Measurements from ENCODE around the gene EN1.

Gene EN1

GRCh38 chr2:118843483-118844132, 3.8 kb downstream of the EN1 start:
- Histone ChIP-seq H3K27me3 (replicated peaks; ENCODE audit: control insufficient read depth, insufficient read depth, low read length, poor library complexity, severe bottlenecking) (peaks cover 67% of the 10 kb centered on the region), H3K27ac (ENCODE audit: insufficient read depth, low read length, poor library complexity, severe bottlenecking) (no peak overlapping the region), H3K4me1 (ENCODE audit: control insufficient read depth, insufficient read depth, low read length, poor library complexity, severe bottlenecking) (peaks cover 26% of the 10 kb centered on the region), H3K4me3 (ENCODE audit: insufficient read depth, low read depth, low read length, poor library complexity, severe bottlenecking) (no peak overlapping the region), H3K9me3 (ENCODE audit: control insufficient read depth, low read length) (no peaks in the 10 kb centered on the region), H3K36me3 (ENCODE audit: control insufficient read depth, insufficient read depth, low read length) (no peaks in the 10 kb centered on the region)
- no peak for DNase-seq

DNA sequence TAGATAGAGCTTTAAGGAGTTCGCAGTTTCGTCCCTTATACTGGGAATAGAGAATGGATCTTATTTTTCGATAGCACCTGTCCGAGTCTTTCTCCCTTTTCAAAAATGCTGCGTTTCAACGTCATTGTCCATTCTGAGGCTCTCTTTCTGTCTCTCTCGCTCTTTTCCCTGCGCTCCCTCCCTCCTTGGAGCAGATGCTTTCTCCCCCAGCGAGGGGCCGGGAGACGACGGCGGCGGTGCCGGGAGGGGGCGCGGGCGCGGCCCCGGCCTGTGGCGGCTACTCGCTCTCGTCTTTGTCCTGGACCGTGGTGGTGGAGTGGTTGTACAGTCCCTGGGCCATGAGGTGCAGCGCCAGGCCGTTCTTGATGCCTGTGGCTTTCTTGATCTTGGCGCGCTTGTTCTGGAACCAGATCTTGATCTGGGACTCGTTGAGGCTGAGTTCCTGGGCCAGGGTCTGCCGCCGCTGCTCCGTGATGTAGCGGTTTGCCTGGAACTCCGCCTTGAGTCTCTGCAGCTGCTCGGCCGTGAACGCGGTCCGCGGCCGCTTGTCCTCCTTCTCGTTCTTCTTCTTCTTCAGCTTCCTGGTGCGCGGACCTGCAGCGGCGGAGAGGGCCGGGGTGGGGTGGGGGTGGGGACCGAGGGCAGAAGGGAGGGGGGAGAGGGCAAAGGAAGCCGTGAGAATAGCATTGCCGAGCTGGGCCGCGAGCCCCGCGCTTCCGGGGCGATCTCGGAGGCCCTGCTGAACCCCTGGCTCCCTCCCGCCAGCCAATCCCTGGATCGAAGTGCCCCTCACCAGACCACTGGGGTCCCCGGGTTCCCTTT, 4.6 kb downstream of the EN1 start:
- Histone ChIP-seq H3K4me3 (ENCODE audit: insufficient read depth, low read depth, low read length, poor library complexity, severe bottlenecking) (peak overlapping the region; percentile 55), H3K36me3 (ENCODE audit: control insufficient read depth, insufficient read depth, low read length) (no peaks in the 10 kb centered on the region), H3K4me1 (ENCODE audit: control insufficient read depth, insufficient read depth, low read length, poor library complexity, severe bottlenecking) (peaks cover 24% of the 10 kb centered on the region), H3K9me3 (ENCODE audit: control insufficient read depth, low read length) (no peaks in the 10 kb centered on the region), H3K27me3 (replicated peaks; ENCODE audit: control insufficient read depth, insufficient read depth, low read length, poor library complexity, severe bottlenecking) (peaks cover 63% of the 10 kb centered on the region), H3K27ac (ENCODE audit: insufficient read depth, low read length, poor library complexity, severe bottlenecking) (no peak overlapping the region)
- DNase-seq, result no peak

GRCh38 chr2:118841828-118842461, 5.5 kb downstream of the EN1 start:
- H3K9me3 ChIP-seq (ENCODE audit: control insufficient read depth, low read length), result no peaks in the 10 kb centered on the region
- peaks cover 61% of the 10 kb centered on the region for H3K27me3 ChIP-seq (replicated peaks; ENCODE audit: control insufficient read depth, insufficient read depth, low read length, poor library complexity, severe bottlenecking)
- H3K4me3 ChIP-seq (ENCODE audit: insufficient read depth, low read depth, low read length, poor library complexity, severe bottlenecking), result peak overlapping the region; percentile 55
- peaks cover 17% of the 10 kb centered on the region for H3K4me1 ChIP-seq (ENCODE audit: control insufficient read depth, insufficient read depth, low read length, poor library complexity, severe bottlenecking)
- no peak for DNase-seq
- H3K27ac ChIP-seq (ENCODE audit: insufficient read depth, low read length, poor library complexity, severe bottlenecking), result no peak overlapping the region
- no peaks in the 10 kb centered on the region for H3K36me3 ChIP-seq (ENCODE audit: control insufficient read depth, insufficient read depth, low read length)

GRCh38 chr2:118841450-118841827, 6.0 kb downstream of the EN1 start:
- Histone ChIP-seq H3K36me3 (ENCODE audit: control insufficient read depth, insufficient read depth, low read length) (no peaks in the 10 kb centered on the region), H3K4me3 (ENCODE audit: insufficient read depth, low read depth, low read length, poor library complexity, severe bottlenecking) (peak overlapping the region; percentile 55), H3K9me3 (ENCODE audit: control insufficient read depth, low read length) (no peaks in the 10 kb centered on the region), H3K4me1 (ENCODE audit: control insufficient read depth, insufficient read depth, low read length, poor library complexity, severe bottlenecking) (peaks cover 17% of the 10 kb centered on the region), H3K27me3 (replicated peaks; ENCODE audit: control insufficient read depth, insufficient read depth, low read length, poor library complexity, severe bottlenecking) (peaks cover 66% of the 10 kb centered on the region), H3K27ac (ENCODE audit: insufficient read depth, low read length, poor library complexity, severe bottlenecking) (no peak overlapping the region)
- DNase-seq, result no peak

GRCh38 chr2:118838741-118839455, 8.6 kb downstream of the EN1 start:
- Histone ChIP-seq H3K4me1 (ENCODE audit: control insufficient read depth, insufficient read depth, low read length, poor library complexity, severe bottlenecking) (peaks cover 15% of the 10 kb centered on the region), H3K36me3 (ENCODE audit: control insufficient read depth, insufficient read depth, low read length) (no peaks in the 10 kb centered on the region), H3K27ac (ENCODE audit: insufficient read depth, low read length, poor library complexity, severe bottlenecking) (no peak overlapping the region), H3K4me3 (ENCODE audit: insufficient read depth, low read depth, low read length, poor library complexity, severe bottlenecking) (no peak overlapping the region), H3K9me3 (ENCODE audit: control insufficient read depth, low read length) (no peaks in the 10 kb centered on the region), H3K27me3 (replicated peaks; ENCODE audit: control insufficient read depth, insufficient read depth, low read length, poor library complexity, severe bottlenecking) (peaks cover 69% of the 10 kb centered on the region)
- no peak for DNase-seq

DNA sequence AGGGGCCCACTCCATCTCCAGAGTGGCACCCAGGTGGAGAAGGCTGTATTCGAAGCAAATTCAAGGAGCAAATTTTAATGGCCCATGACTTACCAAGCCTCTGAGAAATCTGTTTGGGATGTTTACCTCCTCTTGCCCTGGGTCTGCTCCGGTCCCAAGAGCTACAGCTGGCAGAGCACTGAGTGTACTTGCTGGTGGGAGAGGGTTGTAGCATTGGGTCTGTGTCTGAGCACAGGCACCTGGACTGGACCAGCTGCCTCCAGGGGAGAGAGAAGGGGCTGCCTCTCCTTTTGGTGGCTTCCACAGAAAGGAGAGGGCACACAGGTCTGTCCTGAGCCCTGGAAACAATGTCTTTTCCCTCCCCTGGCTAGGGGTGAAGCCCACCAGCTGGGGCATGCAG, 9.8 kb downstream of the EN1 start:
- Histone ChIP-seq H3K27ac (ENCODE audit: insufficient read depth, low read length, poor library complexity, severe bottlenecking) (no peak overlapping the region), H3K4me1 (ENCODE audit: control insufficient read depth, insufficient read depth, low read length, poor library complexity, severe bottlenecking) (peaks cover 6% of the 10 kb centered on the region)

DNA sequence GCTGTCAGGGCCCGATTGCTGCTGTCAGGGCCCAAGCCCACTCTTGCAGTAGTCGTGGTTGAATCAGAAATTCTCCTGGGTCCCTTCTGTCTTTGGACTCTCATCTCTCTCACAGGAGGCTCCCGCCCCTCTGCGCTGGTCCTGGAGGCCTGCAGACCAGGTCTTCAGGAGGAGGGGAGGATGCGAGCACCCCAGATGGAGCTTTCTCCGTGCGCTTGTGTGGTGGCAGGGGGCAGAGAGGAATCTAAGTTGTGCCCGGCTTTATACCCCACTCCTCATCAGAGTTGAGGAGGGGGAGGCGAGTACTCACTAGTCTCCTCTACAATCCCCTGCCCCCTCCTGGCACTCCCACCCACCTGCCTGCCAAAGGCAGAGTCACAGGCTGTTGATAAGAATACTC, 10.4 kb downstream of the EN1 start:
- DNase-seq, result no peak
- Histone ChIP-seq H3K27me3 (replicated peaks; ENCODE audit: control insufficient read depth, insufficient read depth, low read length, poor library complexity, severe bottlenecking) (peaks cover 69% of the 10 kb centered on the region), H3K27ac (ENCODE audit: insufficient read depth, low read length, poor library complexity, severe bottlenecking) (no peak overlapping the region), H3K36me3 (ENCODE audit: control insufficient read depth, insufficient read depth, low read length) (no peaks in the 10 kb centered on the region), H3K4me3 (ENCODE audit: insufficient read depth, low read depth, low read length, poor library complexity, severe bottlenecking) (no peak overlapping the region), H3K9me3 (ENCODE audit: control insufficient read depth, low read length) (no peaks in the 10 kb centered on the region), H3K4me1 (ENCODE audit: control insufficient read depth, insufficient read depth, low read length, poor library complexity, severe bottlenecking) (peaks cover 4% of the 10 kb centered on the region)

More for the DNA sequence above, 9.8 kb downstream of the EN1 start:
- DNase-seq, result no peak
- Histone ChIP-seq H3K9me3 (ENCODE audit: control insufficient read depth, low read length) (no peaks in the 10 kb centered on the region), H3K27me3 (replicated peaks; ENCODE audit: control insufficient read depth, insufficient read depth, low read length, poor library complexity, severe bottlenecking) (peaks cover 68% of the 10 kb centered on the region), H3K36me3 (ENCODE audit: control insufficient read depth, insufficient read depth, low read length) (no peaks in the 10 kb centered on the region), H3K4me3 (ENCODE audit: insufficient read depth, low read depth, low read length, poor library complexity, severe bottlenecking) (no peak overlapping the region)

GRCh38 chr2:118836411-118836930, 11.0 kb downstream of the EN1 start:
- no peaks in the 10 kb centered on the region for H3K9me3 ChIP-seq (ENCODE audit: control insufficient read depth, low read length)
- no peak for DNase-seq
- H3K36me3 ChIP-seq (ENCODE audit: control insufficient read depth, insufficient read depth, low read length), result no peaks in the 10 kb centered on the region
- no peak overlapping the region for H3K27ac ChIP-seq (ENCODE audit: insufficient read depth, low read length, poor library complexity, severe bottlenecking)
- H3K4me3 ChIP-seq (ENCODE audit: insufficient read depth, low read depth, low read length, poor library complexity, severe bottlenecking), result no peak overlapping the region
- H3K27me3 ChIP-seq (replicated peaks; ENCODE audit: control insufficient read depth, insufficient read depth, low read length, poor library complexity, severe bottlenecking), result peaks cover 67% of the 10 kb centered on the region
- no peaks in the 10 kb centered on the region for H3K4me1 ChIP-seq (ENCODE audit: control insufficient read depth, insufficient read depth, low read length, poor library complexity, severe bottlenecking)

DNA sequence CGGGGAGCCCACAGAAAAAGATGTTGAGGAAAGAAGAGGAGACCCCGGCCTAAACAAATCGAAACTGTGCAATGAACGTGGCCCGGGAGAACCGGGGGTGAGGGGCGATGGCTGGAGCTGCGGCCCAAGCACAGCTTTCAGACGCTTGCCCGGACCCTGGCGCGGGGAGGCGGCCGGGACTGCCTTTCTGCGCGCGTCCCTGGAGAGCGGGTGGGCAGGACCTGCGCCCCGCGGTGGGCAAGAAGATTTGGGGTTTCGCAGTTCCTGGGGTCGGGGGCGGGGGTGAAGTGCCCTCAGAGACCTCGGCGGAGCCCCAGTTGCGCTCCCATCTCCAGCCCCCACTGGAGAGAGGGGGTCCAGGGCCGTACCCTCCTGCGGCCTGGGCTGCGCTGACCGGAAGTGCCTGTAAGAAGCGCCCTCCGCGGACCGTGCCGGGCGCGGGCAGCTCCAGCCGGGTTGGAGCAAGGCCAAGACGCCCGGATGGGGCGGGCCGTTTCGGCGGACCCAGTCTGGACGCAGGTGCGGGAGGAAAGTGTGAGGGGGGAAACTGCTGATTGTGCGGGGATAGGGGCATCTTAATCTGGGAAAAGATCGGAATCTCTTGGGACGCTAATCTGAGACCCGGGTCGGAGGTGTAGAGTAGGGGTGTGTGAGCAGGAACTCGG, 11.6 kb downstream of the EN1 start:
- peak overlapping the region; percentile 42 for H3K4me3 ChIP-seq (ENCODE audit: insufficient read depth, low read depth, low read length, poor library complexity, severe bottlenecking)
- no peaks in the 10 kb centered on the region for H3K4me1 ChIP-seq (ENCODE audit: control insufficient read depth, insufficient read depth, low read length, poor library complexity, severe bottlenecking)
- no peaks in the 10 kb centered on the region for H3K9me3 ChIP-seq (ENCODE audit: control insufficient read depth, low read length)
- peaks cover 64% of the 10 kb centered on the region for H3K27me3 ChIP-seq (replicated peaks; ENCODE audit: control insufficient read depth, insufficient read depth, low read length, poor library complexity, severe bottlenecking)
- no peaks in the 10 kb centered on the region for H3K36me3 ChIP-seq (ENCODE audit: control insufficient read depth, insufficient read depth, low read length)
- DNase-seq, result no peak
- H3K27ac ChIP-seq (ENCODE audit: insufficient read depth, low read length, poor library complexity, severe bottlenecking), result no peak overlapping the region

Data from effector memory CD4-positive, alpha-beta T cell (primary cell).